Hepatocyte (in vitro differentiated cells): ENCODE data around the gene CPNE2.

Source experiments
- EZH2 ChIP-seq: fragments of 200-600 bp; sonication (generic); IDR thresholded peaks from 2 replicates; pipeline ENCODE4 v1.6.1; 2016; ENCODE audit warnings: antibody characterized with exemption, mild to moderate bottlenecking, borderline replicate concordance
- EZH2phosphoT487 ChIP-seq: fragments of 200-600 bp; sonication (generic); IDR thresholded peaks from one replicate; pipeline ENCODE4 v1.6.1; 2018; ENCODE audit warnings: antibody characterized with exemption, mild to moderate bottlenecking, low read depth, moderate library complexity; ENCODE audit not compliant: unreplicated experiment, severe bottlenecking
- TF ChIP-seq, protein P1 (sequence below): fragments of 200-600 bp; sonication (generic); IDR thresholded peaks from 2 replicates; pipeline ENCODE4 v1.5.1; 2016; ENCODE audit warnings: antibody characterized with exemption, mild to moderate bottlenecking; ENCODE audit not compliant: poor library complexity

DNA sequence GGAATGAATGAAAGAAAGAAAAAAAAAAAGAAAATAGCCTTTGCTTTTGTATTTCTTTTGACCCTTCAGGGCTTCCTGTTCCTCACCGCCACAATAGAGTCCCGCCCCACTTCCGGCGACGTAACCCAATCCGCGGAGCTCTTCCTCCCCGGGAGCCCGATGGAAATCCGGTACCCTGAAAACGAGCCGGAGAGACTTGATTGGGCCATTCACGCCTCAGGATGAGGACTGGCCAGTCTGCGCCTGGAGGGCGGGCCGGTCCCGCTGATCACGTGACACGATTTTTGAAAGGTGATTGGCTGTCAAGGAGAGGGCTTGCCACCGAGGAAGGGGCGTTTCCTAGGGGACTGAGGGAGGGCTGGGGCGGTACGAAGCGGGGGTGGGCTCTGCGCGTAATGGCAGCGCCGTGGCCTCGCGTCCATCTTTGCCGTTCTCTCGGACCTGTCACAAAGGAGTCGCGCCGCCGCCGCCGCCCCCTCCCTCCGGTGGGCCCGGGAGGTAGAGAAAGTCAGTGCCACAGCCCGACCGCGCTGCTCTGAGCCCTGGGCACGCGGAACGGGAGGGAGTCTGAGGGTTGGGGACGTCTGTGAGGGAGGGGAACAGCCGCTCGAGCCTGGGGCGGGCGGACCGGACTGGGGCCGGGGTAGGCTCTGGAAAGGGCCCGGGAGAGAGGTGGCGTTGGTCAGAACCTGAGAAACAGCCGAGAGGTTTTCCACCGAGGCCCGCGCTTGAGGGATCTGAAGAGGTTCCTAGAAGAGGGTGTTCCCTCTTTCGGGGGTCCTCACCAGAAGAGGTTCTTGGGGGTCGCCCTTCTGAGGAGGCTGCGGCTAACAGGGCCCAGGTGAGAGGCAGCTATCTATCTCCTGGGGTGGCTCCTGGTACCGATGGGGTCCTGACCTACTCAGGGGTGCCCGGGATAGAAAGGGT, 93.8 kb downstream of the CPNE2 start, which contains the start of the genes PSME3IP1 and RSPRY1:
- TF ChIP-seq, protein P1, sequence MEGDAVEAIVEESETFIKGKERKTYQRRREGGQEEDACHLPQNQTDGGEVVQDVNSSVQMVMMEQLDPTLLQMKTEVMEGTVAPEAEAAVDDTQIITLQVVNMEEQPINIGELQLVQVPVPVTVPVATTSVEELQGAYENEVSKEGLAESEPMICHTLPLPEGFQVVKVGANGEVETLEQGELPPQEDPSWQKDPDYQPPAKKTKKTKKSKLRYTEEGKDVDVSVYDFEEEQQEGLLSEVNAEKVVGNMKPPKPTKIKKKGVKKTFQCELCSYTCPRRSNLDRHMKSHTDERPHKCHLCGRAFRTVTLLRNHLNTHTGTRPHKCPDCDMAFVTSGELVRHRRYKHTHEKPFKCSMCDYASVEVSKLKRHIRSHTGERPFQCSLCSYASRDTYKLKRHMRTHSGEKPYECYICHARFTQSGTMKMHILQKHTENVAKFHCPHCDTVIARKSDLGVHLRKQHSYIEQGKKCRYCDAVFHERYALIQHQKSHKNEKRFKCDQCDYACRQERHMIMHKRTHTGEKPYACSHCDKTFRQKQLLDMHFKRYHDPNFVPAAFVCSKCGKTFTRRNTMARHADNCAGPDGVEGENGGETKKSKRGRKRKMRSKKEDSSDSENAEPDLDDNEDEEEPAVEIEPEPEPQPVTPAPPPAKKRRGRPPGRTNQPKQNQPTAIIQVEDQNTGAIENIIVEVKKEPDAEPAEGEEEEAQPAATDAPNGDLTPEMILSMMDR = no peak
- TF ChIP-seq EZH2 (no peak), EZH2phosphoT487 (no peak)
